GM15510 (cell line): ENCODE results near the gene DMGDH.

Experiments used
- POLR2A ChIP-seq: IDR thresholded peaks from 3 replicates; pipeline ENCODE4 v1.6.1; 2011; ENCODE audit warnings: borderline replicate concordance; ENCODE audit not compliant: insufficient read length; ENCODE audit errors: extremely low read depth

DMGDH gene

DNA sequence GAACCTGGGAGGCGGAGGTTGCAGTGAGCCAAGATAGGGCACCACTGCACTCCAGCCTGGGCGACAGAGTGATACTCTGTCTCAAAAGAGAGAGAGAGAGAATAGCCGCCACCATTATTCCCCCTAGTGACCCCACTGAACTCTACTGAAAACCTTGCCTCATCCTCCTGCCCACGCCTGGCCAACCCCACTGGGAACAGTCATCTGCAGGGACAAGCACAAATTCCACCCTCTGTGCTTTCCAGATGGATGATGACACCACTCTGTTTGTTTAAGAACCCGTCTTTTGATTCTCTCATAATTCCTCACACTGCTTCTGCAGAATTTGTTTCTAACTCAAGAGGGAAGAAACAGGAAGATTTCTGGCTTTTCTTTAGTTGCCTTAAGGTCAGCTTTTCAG is 12.3 kb upstream of the DMGDH start:
- no peak for TF ChIP-seq POLR2A

DNA sequence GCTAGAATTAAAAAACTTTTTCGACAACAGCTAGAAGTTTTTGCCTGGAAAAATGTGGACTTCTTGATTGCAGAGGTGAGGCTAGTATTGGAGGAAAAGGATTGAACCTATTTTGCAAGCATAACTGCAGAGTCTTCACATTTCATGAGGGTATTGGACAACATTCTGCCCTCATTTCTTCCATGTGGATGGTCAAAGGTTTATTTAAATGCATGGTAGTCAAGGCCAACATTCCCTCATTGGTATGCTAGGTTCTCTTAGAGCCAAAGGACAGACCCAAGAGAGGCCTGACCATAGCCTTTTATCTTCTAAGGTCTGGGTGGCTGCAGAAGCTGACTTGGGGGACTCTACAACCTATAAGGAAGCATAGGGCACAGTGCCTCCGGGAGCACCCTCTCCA is 11.3 kb upstream of the DMGDH start:
- no peak for TF ChIP-seq POLR2A

DNA sequence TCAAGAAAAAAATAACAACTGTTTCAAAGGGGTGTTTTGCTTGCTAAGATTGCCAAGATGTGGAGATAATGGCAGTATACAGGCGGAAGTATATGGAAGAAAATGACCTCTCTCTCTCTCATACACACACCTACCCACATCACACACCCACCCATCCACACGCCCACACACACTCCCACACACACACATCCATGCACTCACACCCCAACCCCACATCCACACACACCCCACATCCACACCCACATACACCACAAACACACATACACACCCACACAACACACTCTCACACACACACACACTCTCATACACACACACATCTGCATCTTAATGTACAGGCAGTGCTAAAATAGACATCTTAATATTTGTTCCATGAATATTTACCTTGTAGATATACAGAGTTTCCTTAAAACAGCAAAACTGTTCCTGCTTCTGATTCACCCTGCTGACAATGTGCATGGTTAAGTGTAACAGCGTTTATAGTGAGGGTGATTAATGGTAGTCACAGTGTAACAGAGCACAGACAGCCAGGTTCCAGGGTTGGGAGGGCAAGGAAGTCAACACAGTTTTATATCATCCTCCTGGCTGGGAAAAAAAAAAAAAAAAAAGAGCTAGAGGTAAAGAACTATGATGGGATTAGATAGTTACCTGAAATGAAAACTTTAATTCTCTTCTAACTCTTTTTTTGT is 8.3 kb upstream of the DMGDH start:
- no peak for TF ChIP-seq POLR2A

DNA sequence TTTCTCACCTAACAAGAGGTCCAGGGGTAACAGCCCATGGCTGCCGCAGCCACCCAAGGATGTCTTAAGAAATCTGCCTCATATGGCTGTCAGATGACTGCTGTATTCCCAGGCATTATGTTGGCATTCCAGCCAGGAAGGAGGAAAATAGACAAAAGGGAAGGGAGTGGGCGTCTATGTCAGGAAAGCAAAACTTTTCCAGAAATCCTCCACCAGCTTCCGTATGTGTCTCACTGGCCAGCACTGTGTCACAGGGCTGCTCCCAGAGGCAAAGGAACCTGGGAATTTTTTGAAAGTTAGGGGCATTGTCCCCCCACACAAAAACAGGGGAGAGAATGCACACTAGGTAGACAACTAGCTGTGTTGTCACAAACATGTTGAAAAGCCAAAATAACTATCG is 7.3 kb upstream of the DMGDH start:
- no peak for TF ChIP-seq POLR2A

DNA sequence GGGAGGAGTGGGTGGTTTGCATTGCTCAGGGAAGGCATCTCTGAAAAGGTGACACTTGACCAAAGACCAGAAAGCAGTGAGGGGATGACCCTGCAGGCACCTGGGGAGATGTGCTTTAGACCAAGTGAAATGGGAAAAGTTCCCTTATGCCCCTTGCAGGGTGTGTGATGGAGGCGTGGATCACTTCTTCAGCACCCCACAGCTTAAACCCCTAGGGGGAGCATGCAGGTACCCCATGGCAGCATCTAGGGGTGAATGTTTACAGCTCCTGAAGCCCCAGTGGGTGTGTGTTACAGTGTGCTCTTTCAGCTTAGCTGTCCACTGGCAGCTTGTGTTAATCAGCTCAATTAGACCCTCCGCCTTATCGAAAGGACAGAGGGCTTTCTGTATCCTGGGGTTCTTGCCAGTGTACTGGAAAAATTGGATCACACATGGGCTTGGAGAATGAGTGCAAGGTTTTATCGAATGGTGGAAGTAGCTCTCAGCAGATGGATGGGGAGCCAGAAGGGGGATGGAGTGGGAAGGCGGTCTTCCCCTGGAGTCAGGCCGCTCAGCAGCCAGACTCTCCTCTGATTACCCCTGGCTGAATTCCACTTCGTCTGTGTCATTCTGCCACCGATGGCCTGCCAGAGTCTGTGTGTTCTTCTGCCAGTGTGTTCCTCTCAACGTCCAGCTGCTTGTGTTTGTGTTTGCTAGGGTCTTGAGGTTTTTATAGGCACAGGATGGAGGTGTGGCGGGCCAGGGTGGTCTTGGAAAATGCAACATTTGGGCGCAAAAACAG is 6.4 kb upstream of the DMGDH start:
- no peak for TF ChIP-seq POLR2A

DNA sequence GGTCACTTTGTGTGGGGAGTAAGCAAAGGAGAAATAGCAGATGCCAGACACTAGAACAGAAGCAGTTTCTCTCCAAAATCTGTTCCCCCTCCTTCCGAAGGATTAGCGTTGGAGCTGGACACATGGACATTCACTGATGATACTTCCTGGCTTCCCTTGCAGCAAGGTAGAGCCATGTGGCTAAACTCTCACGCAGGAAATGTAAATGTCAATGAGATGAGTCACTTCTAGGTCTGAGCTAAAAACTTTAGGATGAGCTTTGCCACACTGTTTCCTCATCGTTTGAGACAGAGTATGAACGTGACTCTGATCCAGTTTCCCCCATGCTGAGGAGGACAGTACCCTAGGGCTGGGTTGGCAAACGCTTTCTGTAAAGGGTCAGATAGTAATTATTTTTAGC is 5.2 kb upstream of the DMGDH start:
- no peak for TF ChIP-seq POLR2A

DNA sequence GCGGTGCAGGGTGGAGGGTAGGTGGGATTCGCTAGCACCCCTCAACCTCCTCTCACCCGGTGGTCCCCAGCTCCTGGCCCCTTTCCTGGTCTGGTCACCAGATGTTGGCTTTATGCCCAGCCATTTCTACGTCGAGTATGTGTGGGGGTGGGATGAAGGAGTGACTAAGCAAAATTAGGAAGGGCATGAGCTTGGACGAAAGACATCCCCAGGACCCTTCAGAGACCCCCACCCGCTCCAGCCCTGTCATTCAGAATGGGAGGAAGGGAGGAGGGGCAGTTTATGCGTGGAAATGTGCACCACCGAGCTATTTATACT is 835 bp upstream of the DMGDH start:
- TF ChIP-seq POLR2A = no peak

DNA sequence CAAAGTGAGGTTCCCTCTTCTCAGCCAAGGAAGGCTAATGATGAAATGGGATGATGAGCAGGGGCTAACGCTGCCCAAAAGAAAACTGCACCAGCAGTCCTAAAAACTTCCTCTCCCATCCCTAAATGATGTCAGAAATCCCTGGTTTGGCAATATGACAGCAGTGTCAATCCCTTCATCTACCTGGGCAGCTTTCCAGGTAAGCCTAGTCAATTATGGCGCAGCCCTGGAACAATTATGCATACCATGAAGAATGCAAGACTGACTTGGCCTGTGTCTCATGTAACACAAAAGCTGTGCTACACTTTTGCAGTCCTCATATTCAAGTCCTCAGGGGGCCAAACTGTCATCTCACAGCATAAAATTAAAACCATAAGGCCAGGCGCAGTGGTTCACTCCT is 7.0 kb downstream of the DMGDH start:
- no peak for TF ChIP-seq POLR2A

DNA sequence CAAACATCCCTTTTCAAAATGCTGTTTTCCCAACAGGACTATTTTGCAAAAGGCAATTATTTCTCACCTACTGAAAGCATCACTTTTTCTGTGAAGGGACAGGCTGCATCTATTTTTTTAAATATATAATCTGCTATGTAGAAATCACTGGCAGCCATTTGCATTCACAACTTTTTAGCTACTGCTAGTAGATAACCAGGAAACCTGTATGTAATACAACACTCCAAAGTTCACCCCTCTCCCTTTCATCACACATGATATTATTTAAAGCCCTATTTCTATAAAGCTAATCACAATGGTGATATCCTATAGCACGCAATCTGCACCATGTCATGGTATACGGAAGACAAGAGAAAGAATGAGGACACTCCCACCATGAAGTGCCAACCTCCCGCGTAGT is 9.8 kb downstream of the DMGDH start:
- TF ChIP-seq POLR2A = no peak

DNA sequence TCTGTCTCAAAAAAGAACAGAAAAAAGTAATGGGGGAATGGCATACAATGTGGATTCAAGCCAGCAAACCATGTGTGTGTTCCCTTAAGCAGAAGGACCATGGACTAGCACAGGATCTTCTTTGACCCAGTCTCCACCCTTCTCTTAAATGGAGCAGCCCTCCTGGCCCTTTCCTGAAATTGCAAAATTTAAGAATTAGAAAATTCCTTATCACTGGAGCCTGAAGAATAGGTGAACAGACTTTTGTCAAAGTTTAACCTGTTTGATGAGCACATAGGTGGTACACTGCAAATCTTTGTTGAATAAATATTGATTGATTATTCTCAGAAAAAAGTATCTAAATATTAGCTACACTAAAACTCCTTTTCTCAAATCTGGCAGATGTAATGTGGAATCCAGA is 12.6 kb downstream of the DMGDH start:
- TF ChIP-seq POLR2A = no peak

DNA sequence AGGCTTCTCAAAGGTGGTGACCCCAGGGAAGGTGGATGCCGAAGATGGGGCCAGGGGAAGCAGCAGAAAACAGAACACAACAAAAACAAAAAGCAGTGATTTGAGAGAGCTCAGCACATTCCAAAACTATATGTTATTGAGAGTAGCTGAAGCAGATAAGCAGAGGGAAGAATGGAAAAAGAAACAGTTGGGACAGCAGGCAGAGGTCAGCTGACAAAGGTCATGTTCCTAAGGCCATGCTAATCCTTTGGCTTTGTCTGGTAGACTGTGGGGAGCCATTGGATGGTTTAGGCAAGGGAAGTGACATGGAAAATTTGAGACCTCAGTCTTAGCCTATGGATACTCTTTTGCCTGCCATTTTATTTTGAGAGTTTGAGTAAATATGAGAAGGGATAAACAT is 14.5 kb downstream of the DMGDH start:
- TF ChIP-seq POLR2A = no peak

DNA sequence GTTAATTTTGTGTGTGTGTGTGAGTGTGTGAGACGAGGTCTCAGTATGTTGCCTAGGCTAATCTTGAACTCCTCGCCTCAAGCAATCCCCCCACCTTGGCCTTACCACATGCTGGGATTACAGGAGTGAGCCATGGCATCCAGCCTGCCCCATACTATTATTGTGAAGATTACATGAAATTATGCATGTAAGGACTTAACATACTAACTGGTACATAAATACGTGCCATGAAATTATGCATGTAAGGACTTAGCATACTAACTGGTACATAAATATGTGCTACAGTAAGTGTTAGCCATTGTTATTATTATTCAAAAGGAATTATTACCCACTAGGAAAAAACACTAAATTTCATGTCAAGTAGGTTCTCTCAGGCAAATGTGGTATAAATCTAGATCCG is 16.2 kb downstream of the DMGDH start:
- no peak for TF ChIP-seq POLR2A

DNA sequence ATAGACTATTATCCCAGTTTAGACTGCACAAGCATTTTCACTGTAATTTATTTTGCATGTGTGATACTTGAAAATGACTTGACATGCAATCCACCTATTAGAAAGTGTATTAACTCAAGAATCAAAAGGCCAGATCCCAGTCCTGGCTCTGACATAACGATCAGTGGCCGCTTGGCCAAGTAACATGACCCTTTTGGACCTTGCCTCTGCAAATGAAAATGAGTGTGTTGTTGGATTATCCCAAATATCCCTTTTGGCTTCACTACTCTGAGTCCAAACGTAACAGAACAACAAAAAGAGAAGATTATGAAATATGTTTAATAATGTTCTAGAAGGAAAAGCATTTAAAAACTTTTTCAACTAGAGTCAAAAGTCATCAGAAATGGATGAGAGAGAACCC is 19.0 kb downstream of the DMGDH start:
- TF ChIP-seq POLR2A = no peak

DNA sequence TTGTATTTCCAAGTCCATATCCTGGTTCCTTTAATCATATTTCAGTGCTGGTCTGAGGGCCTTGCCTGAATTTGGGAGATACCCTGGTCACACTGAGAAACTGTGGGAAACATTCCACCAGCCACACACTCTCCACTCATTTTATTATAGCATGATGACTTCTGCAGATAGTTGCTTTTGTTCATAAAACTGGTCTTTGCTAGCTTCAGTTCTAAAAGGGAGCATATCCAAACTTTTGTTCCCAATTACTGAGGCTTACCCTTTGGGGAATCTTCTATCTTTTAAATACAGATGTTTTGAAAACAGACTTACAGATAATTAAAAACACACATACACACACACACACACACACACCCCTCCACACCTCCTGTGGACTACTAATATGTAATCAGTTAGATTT is 21.0 kb downstream of the DMGDH start:
- TF ChIP-seq POLR2A = no peak

DNA sequence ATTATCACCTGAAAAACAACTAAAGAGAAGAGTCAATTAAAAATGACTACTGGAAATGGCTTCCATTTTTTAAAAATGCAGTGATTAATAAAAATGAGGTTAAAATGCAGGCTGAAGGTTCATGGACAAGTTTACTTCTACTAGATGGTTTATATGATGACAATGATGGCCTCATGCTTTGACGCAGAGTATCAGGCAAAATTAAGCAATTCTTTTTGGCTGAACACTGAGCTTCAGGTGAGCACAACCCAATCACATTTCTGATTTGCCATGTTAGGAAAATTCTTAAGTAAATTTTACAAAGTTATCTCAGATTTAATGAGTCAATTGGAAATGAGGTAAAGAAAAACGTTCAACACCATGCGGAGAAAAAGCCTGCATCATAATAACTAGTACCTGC is 22.3 kb downstream of the DMGDH start:
- no peak for TF ChIP-seq POLR2A

DNA sequence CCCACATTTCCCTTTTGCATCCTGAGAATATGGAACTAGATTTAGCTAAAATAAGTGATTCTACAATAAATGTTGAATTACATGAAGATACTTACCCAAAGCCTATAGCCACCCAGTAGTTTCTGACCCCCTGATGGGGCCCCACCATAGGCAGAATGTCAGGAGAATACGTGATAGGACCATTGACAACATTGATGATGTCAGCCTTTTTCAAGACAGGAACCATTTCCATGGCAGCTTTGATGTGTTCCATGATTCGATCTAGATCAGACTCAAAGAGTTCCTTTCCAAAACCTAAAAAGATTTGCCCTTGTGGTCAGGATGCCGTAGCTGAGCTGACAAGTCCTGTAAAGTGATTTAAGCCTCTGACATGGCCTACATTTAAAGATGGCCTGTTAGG is 27.3 kb downstream of the DMGDH start:
- no peak for TF ChIP-seq POLR2A
